NCI-H1105 (cell line): ENCODE results near the gene SESN1.
"Not testable (repeated sequence)": the region's sequence is repeated elsewhere in the genome, so short reads cannot be mapped to it uniquely, and the experiment has no call there.

Experiments used
- DNase-seq: peaks from one replicate; lab custom pipeline; 2025; lab: John Stamatoyannopoulos, UW

Gene SESN1

DNA sequence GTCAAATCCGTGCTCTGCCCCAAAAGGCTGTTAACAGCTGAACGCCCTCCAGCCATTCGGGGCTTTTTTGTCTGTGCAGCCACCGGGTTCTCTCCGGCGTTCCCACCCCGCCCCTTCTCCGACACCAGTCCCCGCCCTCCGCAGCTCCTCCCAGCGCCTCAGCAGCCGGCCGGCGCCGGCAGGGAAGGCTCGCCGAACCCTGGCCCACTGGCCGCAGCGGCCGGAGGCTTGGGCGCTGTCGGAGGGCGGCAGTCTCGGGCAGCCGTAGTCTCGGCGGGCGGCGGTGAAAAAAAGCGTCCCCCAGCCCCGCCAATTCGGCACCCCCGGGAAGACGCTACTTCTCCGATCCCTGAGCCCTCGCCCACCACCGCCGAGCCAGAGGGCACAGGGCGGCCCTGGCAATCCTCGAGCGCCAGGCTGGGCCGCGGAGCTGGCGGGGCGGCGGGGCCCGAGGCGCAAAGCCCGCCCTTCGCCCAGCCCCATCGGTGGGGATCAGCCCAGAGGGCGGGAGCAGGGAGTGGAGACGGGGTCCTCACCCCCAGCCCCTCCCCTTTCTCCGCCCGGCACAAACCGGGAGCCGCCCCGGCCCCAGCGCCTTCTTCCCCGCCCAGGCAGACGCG, at the start of gene SESN1:
TSS of gene SESN1 (minus strand) at position 431 of the 620 bp plus-strand sequence. CDS start 773 bp downstream, outside the sequence.
- DNase-seq, result peak; percentile 98

DNA sequence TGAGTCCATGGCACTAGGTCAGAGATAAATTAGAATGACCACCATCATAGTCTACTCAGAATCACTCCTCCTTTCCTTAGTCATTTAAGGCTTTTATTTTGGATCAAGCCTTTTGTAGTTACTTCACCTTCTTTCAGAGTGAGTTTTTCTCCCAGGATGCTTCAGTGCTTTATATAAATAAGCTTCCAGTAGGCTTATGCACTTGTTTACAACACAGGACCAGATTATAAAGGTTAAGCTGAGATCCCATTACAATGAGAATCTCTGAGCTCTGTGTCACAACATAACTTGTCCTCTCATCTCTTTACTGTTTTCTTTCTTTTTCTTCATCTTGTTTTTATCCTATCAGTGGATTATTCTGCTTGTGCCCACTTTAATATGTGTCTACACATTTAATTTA, 48.5 kb upstream of the SESN1 start:
- DNase-seq, result no peak

DNA sequence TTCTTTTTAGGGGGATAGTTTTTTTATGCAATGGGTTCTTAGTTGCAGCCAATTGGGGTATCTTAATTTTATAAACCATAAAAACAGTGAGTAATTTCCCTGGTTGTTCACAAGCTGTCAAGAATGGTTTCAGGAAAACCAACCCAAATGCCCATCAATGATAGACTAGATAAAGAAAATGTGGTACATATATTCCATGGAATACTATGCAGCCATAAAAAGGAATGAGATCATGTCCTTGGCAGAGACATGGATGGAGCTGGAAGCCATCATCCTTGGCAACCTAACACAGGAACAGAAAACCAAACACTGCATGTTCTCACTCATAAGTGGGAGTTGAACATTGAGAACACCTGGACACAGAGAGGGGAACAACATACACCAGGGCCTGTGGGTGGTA, 47.4 kb upstream of the SESN1 start:
- not testable (repeated sequence) for DNase-seq

DNA sequence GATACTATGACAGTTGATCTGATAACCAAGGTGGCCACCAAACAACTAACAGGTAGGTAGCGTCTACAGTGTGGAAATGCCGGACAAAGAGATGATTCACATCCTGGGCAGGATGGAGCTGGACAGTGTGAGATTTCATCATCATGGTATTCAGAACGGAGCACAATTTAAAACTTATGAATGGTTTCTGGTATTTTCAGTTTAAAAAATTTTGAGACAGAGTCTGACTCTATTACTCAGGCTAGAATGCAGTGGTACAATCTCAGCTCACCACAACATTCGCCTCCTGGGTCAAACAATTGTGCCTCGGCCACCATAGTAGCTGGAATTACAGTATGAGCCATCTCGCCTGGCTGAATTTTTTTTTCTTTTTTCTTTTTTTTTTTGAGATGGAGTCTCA, 44.5 kb upstream of the SESN1 start:
- DNase-seq, result no peak

DNA sequence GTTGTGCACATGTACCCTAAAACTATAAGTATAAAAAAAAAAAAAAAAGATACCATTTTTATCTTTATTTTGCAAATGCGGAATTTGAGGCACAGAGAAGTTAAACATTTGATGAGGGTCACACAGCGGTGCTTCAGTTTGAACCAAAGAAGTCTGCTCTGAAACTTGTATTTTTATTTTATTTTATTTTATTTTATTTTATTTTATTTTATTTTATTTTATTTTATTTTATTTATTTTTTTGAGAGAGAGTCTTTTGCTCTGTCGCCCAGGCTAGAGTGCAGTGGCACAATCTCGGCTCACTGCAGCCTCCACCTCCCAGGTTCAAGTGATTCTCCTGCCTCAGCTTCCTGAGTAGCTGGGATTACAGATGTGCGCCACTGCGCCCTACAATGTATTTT, 41.9 kb upstream of the SESN1 start:
- DNase-seq, result not testable (repeated sequence)

DNA sequence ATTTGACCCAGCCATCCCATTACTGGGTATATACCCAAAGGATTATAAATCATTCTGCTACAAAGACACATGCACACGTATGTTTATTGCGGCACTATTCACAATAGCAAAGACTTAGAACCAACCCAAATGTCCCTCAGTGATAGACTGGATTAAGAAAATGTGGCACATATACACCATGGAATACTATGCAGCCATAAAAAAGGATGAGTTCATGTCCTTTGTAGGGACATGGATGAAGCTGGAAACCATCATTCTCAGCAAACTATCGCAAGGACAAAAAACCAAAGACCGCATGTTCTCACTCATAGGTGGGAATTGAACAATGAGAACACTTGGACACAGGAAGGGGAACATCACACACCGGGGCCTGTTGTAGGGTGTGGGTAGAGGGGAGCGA, 41.4 kb upstream of the SESN1 start:
- DNase-seq, result not testable (repeated sequence)

DNA sequence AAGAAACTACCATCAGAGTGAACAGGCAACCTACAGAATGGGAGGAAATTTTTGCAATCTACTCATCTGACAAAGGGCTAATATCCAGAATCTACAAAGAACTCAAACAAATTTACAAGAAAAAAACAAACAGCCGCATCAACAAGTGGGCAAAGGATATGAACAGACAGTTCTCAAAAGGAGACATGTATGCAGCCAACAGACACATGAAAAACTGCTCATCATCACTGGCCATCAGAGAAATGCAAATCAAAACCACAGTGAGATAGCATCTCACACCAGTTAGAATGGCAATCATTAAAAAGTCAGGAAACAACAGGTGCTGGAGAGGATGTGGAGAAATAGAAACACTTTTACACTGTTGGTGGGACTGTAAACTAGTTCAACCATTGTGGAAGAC, 41.0 kb upstream of the SESN1 start:
- not testable (repeated sequence) for DNase-seq

DNA sequence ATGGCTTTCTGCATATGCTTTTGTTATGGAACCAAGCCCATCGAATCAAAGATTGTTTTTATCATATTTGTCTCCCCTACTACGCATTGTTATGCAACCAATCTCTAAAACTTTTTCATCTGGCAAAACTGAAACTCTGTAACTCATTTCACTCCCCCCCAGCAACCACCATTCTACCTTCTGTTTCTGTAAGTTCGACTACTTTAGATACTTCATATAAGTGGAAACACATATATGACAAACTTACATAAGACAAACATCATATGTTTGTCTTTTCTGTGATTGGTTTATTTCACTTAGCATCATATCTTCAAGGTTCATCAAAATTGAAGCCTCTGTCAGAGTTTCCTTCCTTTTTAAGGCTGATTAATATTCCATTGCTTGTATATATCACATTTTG, 35.4 kb upstream of the SESN1 start:
- DNase-seq, result no peak

DNA sequence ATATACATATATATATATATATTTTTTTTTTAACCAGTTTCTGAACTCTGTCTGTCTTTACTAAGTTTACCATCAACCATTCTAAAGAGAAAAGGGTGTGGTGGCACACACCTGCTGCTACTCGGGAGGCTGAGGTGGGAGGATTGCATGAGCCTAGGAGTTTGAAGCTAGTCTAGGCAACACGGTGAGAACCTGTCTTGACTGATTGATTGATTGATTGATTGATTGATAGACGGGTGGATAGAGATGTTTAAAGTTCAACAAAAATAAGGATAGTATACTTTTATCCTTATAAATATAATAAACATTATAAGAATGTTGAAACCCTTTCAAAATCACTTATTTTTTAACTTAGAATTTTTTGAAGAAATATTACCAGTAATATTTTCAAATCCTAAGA, 30.9 kb upstream of the SESN1 start:
- no peak for DNase-seq

DNA sequence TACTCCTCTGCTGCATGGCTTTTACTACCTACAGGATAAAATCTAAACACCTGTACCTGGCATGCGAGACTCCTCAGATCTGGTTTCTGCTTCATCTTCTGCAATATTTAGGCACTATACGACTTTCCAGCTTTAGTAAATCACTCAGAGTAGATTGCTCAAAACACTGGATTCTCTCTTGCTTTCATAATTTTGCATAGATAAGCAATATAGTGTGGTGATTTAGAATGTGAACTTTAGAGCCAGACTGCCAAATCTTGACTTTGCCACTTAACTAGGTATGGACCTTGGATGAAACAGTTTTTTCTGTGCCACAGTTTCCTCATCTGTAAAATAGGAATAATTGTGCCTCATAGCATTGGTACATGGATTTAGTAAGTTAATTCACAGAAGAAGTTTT, 29.6 kb upstream of the SESN1 start:
- DNase-seq, result no peak

DNA sequence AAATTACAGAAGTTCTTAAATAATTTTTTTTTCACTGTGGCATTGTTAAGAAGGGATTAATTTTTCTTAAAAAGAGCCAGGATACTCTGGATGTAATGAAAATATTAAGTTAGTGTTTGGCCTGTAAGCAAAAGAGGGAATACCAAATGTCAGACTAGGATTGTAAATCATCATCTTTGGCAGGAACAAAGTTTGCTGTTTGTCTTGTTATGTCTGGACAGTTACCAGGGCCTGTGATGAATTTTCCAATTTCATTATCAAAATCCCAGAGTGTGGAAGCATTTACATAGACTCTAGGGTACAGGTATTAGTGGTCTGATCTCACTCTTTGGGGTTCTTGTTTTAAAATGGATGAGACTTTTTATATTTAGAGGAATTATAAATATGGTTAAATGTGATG, 26.8 kb upstream of the SESN1 start:
- DNase-seq, result no peak

DNA sequence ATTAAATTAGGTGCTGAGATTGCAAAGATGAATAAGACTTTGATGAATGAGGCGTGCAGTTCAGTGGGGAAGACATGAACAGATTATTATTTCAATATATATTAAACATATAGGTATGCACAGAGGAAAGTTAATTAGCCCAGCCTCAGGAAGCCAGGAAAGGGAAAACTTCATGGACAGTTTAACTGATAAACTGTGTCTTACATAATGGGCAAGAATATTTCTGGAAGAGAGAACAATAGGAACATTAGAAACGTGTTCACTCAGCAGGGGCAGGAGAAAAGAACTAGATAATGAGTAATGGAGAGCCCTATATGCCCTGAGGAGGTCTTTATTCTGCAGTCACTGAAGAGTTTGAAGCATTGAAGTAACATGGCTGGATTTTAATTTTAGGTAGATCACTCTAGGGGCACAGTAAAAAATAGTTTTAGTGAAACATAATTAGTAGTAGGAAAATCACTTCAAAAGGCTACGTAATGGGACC, 24.3 kb upstream of the SESN1 start:
- DNase-seq, result no peak

DNA sequence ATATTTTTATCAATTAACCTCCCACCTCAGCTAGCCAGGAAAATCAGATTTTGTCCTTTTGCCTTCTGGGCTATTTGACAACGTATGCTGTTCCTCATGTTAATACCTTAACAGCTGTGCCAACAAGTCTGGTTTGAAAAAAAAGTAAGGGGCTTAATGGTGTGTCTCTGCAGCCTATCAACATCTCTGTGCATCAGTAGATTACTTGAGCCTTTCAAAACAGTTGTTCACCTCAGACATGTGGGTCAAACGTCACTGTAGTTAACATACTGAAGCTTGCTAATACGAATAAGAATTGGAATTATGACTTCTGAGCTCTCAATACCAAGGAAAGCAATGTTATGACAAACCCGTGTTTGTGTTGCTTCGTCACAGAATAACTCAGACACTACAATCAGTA, 23.7 kb upstream of the SESN1 start:
- no peak for DNase-seq

DNA sequence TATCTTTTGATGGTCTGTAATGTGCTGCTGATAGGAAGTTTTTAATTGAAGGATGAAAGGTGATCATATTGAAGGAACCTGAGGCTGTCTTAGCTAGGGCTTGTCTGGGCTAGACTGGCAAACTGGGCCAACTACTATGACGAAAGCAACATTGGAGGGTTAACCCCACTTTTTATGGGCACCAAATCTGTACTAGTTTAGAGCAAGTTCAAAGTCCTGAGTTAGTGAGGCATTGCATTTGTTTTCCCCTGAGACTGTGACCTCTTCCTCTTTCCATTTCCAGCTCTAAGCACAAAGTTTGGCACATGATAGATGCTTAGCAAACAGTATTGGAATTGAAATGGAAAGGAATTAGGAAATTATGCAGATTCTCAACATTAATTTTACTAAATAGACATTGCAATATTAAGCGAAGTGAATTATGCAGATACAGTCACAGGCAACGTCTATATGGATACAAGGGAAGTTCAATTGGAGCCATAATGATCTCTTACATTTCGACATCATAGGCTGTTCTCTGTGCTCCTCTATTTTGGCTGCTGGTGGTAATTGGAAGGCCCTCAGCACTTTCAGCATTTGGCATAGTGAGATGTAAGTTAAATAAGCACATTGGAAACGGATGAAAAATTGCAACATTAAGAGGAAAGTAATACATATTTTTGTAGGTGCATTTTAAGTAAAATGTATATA, 22.8 kb upstream of the SESN1 start:
- DNase-seq, result no peak

DNA sequence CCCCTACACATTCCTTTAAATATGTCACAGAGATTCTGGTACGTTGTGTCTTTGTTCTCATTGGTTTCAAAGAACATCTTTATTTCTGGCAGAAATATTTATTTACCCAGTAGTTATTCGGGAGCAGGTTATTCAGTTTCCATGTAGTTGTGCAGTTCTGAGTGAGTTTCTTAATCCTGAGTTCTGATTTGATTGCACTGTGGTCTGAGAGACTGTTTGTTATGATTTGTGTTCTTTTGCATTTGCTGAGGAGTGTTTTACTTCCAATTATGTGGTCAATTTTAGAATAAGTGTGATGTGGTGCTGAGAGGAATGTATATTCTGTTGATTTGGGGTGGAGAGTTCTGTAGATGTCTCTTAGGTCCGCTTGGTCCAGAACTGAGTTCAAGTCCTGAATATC, 18.0 kb upstream of the SESN1 start:
- DNase-seq, result not testable (repeated sequence)

DNA sequence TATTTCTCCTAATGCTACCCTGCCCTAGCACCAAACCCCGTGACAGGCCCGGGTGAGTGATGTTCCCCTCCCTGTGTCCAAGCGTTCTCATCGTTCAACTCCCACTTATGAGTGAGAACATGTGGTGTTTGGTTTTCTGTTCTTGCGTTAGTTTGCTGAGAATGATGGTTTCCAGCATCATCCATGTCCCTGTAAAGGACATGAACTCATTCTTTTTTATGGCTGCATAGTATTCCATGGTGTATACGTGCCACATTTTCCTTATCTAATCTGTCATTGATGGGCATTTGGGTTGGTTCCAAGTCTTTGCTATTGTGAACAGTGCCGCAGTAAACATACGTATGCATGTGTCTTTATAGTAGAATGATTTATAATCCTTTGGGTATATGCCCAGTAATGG, 15.0 kb upstream of the SESN1 start:
- DNase-seq, result not testable (repeated sequence)

DNA sequence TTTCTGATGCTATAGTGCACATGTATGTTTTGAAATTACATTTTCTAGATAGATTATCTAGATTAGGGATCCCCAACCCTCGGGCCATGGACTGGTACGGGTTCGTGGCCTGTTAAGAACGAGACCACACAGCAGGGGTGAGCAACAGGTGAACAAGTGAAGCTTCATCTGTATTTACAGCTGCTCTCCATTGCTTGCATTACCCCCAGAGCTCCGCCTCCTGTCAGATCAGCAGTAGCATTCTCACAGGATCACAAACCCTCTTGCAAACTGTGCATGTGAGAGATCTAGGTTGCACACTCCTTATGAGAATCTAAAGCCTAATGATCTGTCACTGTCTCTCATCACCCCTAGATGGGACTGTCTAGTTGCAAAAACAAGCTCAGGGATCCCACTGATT, 11.0 kb upstream of the SESN1 start:
- DNase-seq, result no peak

DNA sequence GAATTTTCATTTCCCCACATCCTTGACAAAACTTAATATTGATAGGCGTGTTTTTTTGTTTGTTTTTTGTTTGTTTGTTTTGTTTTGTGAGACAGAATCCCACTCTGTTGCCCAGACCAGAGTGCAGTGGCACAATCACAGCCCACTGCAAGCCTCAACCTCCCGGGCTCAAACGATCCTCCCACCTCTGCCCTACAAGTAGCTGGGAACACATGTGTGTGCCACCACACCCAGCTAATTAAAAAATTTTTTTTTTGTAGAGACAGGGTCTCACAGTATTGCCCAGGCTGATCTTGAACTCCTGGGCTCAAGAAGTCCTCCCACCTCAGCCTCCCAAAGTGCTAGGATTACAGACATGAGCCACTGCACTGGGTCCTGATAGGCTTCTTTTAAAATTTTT, 9.9 kb upstream of the SESN1 start:
- no peak for DNase-seq

DNA sequence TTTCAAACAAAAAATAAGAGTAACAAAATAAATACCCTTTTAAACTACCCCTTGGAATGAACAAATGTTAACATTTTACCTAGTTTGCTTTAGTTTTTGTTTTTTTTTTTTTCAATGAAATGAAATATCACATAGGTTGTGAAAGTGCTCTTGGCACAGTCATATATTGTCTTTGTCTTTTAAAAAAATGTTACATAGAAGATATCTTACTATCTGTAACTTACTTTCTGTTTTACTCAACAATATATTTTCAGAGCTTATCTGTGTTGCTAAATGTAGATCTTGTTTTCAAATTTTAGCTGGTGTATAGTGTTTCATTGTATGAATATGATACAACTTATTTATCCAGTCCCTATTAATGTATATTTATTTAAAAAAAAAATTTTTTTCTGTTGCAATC, 9.3 kb upstream of the SESN1 start:
- DNase-seq, result no peak

DNA sequence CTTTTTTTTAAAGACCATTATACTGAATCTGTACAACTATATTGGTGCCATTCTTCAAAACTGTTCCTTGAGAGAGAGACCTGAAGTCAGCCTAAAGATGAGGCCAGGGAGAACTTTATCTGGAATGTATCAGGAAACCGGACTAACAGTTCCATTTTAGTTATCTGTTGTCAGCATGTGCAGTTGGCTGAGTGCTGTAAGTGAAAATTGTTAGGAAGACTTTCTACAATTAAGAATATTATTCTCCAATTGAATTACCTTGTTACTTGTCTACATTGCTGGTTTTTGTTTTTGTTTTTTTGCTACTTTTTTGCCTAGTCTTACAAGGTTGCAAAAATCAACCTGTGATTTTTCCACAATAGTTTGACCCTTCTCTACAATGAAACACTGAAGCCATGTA, 8.1 kb upstream of the SESN1 start:
- no peak for DNase-seq

DNA sequence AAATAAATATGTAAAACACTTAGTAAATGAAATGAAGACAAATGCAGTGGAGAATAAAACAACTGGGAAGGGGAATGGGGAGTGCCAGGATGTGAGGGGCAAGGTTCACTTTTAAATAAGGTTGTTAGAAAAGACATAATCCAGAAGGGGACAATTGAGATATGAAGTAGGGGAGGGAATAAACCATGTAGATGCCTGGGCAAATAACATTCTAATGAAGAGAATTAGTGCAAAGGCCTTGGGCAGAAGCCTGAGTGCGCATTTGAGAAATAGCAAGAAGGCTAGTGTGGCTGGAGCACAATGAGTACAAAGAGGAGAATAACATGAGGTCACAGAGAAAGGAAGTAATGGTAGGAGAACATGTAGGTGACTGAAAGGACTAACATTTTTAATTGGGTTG, 3.0 kb upstream of the SESN1 start:
- no peak for DNase-seq

DNA sequence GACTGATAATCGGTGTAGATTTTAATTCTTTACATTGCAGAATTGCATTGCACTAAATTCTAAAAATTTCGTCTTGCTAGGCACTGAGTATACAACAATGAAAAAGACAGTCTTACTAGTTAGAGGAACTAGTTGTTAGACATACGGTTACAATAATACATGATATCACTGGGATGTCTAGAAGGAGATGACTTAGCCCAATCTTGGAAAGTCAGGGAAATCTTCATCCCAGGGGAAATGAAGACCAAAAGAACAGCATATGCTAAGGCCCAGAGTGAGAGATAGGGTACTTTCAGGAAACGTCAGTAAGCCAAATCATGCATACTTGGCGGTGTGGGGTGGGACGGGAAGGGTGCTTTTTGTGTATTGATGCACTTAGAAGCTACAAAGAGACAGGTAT, 1.6 kb upstream of the SESN1 start:
- no peak for DNase-seq

DNA sequence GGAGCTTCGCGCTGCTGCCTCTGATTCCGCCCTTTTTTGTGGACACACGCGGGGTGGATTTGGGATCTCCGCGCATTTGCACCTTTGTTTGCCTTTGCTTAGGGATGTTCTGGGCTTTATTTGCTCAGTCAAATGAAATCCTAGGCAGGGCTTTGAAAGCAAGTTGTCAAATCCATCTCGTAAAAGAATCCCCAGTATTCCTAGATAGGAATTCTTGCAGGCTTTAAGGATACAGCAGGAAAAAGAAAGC, 1.1 kb upstream of the SESN1 start:
- DNase-seq, result no peak
